GM18861 (cell line): ENCODE measurements around the gene COL21A1.

Experiments
- ATAC-seq: cut with Tn5 transposase; IDR thresholded peaks from one replicate; pipeline ENCODE4 v1.9.1; 2021; ENCODE audit not compliant: unreplicated experiment

The COL21A1 gene

GRCh38 chr6:56051202-56051598 is 196.2 kb downstream of the COL21A1 start:
- ATAC-seq, result no peak

- no peak for ATAC-seq
These were observed 196.7 kb downstream of the COL21A1 start for GRCh38 chr6:56050530-56051201.

DNA sequence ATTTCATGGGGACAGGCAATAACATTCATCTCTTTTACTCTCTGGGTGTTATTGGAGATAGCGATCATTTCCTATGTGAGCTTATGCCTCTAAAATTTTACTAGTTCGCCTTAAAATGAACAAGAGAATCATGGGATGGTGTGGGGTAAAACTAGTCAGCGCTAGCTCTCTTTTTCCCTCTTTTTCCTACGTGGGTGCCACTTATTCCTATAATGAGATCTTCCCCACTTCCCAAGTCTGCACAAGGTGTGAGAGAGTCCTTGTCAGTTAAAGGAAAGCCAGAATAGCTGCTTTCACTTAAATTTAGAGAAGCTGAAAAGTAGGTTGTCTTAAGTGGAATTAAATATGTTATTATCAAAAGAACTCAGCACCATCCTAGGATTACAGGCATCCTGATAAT is 198.8 kb downstream of the COL21A1 start:
- no peak for ATAC-seq

- ATAC-seq, result no peak
These were observed 199.3 kb downstream of the COL21A1 start for GRCh38 chr6:56047931-56048540.

- no peak for ATAC-seq
These were observed 200.8 kb downstream of the COL21A1 start for GRCh38 chr6:56046576-56046975.

GRCh38 chr6:56043761-56044160 is 203.6 kb downstream of the COL21A1 start:
- ATAC-seq, result no peak

DNA sequence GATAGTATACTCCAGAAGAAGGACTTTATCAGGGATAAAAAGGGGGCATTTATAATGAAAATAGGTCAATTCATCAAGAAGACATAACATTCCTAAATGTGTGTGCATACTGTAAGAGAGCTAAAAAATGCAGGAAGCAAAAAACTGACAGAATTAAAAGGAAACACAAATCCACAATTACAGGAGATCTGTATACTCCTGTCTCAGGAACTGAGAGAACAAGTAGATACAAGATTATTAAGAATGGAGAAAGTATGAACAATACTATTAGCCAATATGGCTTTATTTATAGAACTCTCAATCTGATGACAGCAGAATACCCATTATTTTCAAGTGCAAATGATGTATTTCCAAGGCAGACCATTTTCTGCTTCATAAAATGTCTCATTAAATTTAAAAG is 204.3 kb downstream of the COL21A1 start:
- no peak for ATAC-seq

DNA sequence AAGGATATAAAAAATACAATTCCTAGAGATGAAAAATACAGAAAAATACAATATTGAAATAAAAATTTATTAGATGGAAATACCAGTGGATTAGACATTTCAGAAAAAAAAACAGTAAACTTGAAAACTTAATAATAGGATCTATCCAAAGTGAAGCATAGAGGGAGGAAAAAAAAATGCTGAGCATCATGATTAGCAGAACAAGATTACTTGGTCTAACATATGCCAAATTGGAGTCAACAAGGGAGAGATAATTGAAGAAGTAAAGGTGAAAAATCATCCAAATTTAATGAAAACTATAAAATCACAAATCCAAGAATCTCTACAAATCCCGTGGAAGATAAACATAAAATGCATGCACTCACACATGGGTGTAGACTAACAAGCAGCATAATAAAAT is 205.8 kb downstream of the COL21A1 start:
- ATAC-seq, result no peak

- no peak for ATAC-seq
These were observed 206.5 kb downstream of the COL21A1 start for GRCh38 chr6:56040889-56041301.

DNA sequence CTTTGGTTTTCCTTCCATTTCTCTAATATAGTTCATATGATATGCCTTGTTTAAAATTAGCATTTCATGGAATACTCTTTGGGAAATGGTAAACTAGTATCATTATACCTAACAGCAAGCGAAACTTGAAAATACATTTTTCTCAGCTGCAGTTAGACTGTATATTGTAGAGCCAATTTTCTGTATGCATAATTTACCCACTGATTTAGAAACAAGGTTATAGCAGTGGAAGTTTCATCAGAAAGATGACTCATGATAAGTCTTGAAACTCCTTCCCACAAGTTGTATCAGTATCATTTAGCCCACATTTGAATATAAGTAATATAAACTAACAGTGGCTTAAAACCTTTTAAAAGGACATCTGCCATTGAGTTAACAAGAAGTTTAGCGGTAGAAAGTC is 207.2 kb downstream of the COL21A1 start:
- no peak for ATAC-seq

DNA sequence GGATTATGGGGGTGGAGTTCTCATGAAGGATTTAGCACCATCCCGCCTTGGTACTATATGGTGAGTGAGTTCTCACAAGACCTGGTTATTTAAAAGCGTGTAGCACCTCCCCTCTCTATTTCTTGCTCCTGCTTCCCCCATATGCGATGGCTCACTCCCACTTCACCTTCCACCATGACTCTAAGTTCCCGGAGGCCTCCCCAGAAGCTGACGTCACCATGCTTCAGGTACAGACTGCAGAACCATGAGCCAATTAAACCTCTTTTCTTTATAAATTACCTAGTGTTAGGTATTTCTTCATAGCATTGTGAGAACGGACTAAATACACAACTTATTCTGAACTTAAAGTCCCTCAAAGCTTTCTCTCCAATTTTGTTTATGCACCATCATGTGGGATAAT is 208.6 kb downstream of the COL21A1 start:
- ATAC-seq, result no peak

- no peak for ATAC-seq
These were observed 209.8 kb downstream of the COL21A1 start for GRCh38 chr6:56037601-56038000.

GRCh38 chr6:56036916-56037600 is 210.3 kb downstream of the COL21A1 start:
- ATAC-seq, result no peak

DNA sequence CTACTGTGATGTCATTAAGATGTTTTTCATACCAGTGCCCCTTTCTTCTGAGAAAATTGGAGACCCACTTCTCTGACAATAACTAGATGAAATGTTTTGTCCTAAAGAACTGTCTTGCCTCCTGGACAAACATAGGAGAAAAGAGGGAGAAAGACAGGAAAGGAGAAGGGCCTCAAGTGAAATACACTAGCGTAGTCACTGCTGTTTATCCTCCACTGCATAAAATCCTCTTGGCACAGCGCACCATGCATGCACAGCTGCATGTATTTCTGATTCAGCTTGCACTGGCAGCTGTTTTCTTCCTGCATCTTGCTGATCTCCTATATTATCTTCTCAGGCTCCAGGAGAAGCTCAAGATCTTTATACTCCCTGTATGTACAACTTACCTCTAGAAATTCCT is 214.0 kb downstream of the COL21A1 start:
- no peak for ATAC-seq

DNA sequence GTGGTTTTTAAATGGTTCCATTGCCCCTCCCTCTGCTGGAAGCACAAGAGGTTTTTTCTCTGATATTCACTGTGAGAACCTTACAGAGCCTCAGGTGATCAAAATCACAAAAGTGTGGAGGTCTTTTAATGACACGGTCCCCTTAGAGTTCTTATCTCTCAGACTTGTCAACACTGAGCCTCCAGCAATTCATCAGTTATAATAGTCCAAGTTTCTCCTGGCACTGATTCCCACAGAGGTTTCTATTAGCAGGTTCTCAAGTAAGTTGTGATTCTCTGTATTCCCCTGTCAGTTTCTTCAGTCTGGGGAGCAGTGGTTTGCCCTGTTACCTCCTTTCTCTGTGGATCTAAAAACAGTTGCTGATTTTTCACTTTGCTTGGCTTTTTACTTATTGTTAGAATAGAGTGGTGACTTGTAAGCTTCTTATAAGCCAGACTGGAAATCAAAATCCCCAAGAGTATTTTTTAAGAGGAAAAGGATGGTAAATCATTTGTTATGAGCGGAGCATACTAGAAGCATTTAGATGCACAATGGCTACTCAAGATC is 214.6 kb downstream of the COL21A1 start:
- ATAC-seq, result no peak

DNA sequence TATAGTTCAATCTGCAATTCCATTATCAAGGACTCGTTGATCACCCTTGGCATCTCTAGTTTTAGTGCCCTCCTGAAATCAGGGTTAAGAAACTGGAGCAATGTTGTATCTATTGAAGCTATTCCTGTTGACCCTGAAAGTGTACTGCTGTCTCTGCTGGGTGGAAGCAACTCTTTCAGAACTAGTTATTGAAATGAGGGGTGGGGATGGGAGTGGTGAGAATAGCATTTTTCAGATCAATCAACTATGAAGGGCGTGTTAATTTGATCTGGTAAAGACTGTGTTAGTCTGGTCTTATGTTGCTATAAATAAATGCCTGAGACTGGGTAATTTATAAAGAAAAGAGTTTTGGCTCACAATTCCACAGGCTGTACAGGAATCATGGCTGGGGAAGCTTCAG is 219.5 kb downstream of the COL21A1 start:
- no peak for ATAC-seq

DNA sequence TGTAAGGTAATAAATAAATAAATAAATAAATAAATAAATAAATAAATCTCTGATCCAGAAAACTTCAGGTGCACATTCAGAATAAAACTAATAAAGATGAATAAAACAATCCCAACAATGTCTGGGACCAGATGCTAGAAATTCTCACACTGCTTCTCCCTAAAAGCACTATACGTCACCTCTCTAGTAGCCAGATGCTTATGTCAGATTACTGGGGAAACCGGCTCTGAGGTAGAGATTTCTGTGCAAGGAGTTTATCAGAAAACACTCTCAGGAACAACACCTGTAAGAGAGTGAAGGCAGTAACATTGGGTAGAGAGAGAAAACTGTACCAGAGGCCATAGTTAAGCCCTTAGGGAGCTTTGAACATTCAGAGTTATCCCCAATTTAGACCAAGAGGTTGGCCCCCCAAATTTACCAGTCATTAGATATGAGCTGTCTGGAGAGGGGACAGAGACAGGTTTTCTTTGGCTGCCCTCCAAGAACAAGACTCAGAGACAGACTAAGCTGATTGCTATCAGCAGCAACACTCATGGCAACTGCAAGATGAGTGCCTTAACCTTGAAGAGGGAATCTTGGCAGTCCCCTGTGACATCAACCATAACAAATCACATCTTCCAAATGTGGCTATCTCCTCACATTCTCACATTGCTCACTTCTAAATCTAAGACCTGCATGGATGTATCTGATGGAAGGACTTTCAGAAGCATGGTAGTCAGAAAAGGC is 220.8 kb downstream of the COL21A1 start:
- no peak for ATAC-seq

DNA sequence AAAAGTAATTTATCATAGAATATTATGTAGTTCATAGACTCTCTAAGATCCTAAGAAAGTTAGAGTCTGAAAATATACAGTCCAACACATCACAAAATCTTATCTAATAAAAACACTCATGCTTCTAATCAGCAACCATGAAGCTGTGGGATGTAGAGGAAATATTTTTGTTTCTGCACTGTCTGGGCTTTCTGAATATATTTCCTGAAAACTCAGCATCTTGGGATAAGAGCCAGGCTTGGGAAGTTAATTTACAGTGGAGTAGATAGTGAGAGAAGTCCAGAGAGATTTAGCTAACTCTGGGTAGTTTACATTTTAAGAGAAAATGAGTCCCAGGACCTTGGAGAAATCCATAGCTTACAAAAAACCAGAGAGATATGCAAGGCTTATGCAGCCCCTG is 221.6 kb downstream of the COL21A1 start:
- ATAC-seq, result no peak

DNA sequence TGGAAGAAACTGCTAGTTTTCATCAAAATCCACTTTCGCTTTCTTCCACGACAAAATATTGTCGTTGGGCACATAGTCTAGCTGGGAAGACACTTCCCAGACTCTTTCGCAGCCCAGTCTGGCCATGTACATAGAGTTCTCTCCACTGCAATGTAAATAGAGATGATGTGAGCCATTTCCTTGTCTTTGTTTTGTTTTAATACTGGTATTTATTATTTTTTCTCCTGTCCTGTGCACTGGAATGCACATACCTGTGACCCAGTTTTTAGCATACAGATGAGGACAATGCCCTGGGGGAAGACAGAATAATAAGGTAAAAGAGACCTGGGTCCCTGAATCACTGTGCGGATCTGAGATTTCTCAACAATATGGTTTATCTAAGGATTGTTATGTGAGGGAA is 222.4 kb downstream of the COL21A1 start:
- no peak for ATAC-seq

DNA sequence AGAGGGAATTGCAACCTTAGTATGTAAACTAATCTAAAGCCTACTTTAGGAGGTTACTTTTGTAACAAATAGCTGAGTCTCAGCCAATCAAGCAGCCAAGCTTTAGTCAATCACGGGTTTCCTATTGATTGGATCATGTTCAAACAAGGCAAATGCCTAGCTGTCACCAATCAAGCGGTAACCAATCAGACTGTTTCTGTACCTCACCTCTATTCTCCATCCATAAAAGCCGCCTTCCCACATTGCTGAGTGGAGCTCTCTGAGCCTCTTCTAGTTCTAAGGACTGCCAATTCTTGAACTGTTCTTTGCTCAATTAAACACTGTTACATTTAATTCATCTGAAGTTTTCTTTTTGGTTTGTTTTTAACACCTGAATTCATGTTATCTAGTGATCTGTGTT is 223.6 kb downstream of the COL21A1 start:
- ATAC-seq, result no peak

GRCh38 chr6:56022678-56023077 is 224.7 kb downstream of the COL21A1 start:
- no peak for ATAC-seq
